Pancreas (tissue), 10 donors: ENCODE results near the gene LMOD1. TPM values are rescaled to one million over a fixed set of nuclear protein-coding genes. Genes with fewer than 3 reads are reported as not detected.
"Not testable (repeated sequence)": the region's sequence is repeated elsewhere in the genome, so short reads cannot be mapped to it uniquely, and the experiment has no call there.

Source experiments
- ATAC-seq, 4 donors: fragments of 200-7000 bp; cut with Tn5 transposase; one replicate each; pipeline versions ENCODE4 v1.8.0 to v1.9.1; 2020; ENCODE audit warnings: mild to moderate bottlenecking in 4 of 4, moderate library complexity in 4 of 4
- DNase-seq, 6 donors: peaks; one replicate each; pipeline ENCODE4 v3.0.0-alpha.2; 2020
- FAIRE-seq: peaks from 2 replicates; lab custom pipeline; 2012; peaks lifted over from hg19 to GRCh38; lab: Jason Lieb, UNC
- H3K27ac ChIP-seq, 4 donors: fragments of 200-600 bp; sonication (generic); 1 replicate in 3 of 4; 2 replicates in 1 of 4; pipeline versions ENCODE4 v1.5.0 to v1.8.0; 2020
- H3K27me3 ChIP-seq, 4 donors: fragments of 200-600 bp; one replicate each; pipeline ENCODE4 v1.8.0; 2021
- H3K36me3 ChIP-seq, 3 donors: fragments of 200-600 bp; sonication (generic) in 1 of 3; one replicate each; pipeline versions ENCODE4 v1.5.0 to v1.8.0; 2020 to 2021
- H3K4me1 ChIP-seq, 3 donors: fragments of 200-600 bp; one replicate each; pipeline ENCODE4 v1.8.0; 2021
- H3K4me3 ChIP-seq, 4 donors: fragments of 200-600 bp; sonication (generic) in 2 of 4; one replicate each; pipeline versions ENCODE4 v1.5.0 to v1.8.0; 2020 to 2021
- H3K9me3 ChIP-seq, 4 donors: fragments of 200-600 bp; one replicate each; pipeline ENCODE4 v1.8.0; 2021
- CTCF ChIP-seq, 4 donors: fragments of 200-600 bp; sonication (generic) in 3 of 4; IDR thresholded peaks; one replicate each; pipeline versions ENCODE4 v1.5.0 to v1.8.0; 2021; ENCODE audit warnings: antibody characterized with exemption in 4 of 4
- WGBS, 2 donors: extraction: QIAGEN DNeasy Blood & Tissue Kit; methylation state at CpG; one replicate each; pipeline ENCODE4 v1.1.7; 2013; 5-methylcytosine and 5-hydroxymethylcytosine counted together
- intact Hi-C, 3 donors: fragments of 100-400 bp; cut with DNase I; formaldehyde crosslinking; loops; one replicate each; pipeline versions ENCODE4 v1.11.1 to v1.14.2; 2022
- polyA plus RNA-seq, 2 donors: library from polyadenylated mRNA; stranded (reverse); fragments of 200-250 nt; gene quantifications; one replicate each; pipeline ENCODE4 v1.2.3, GENCODE V29; 2013
- total RNA-seq, 6 donors: library from RNA; stranded (reverse); fragmentation: NEBNext Ultra II Directional in 4 of 6; extraction: Animal tissue kit (Norgen Biotek cat#: 25700) in 4 of 6; gene quantifications; one replicate each; pipeline versions ENCODE4 v1.2.1 to v1.2.4, GENCODE V29; 2021 to 2023
- donor health status: healthy with polysubstance abuse.
- donor health status: DM: no; HTN: no; CAD: no; lungs with moderate emphysema.
- donor health status: DM: no; HTN: no; CAD: no.
- donor health status: control.
- donor health status: control.
- donor health status: Bipolar disorder and iron deficiency.
- donor health status: DM: yes; HTN: yes; CAD: no.
- donor health status: DM: no; HTN: no; CAD: no.
- donor health status: DM: no; HTN: no; CAD: no.
- donor health status: DM: yes; HTN: yes; CAD: no.

The LMOD1 gene
- total and polyA plus RNA-seq, 8 donors, result 0.67 to 13.6 (median 2.1) TPM

GRCh38 chr1:201905234-201905890 is 41.0 kb downstream of the LMOD1 start:
- ATAC-seq (no peak), FAIRE-seq (no peak), DNase-seq (no peak)
- Histone ChIP-seq H3K27me3 (no peaks in the 10 kb centered on the region), H3K36me3 (no peaks in the 10 kb centered on the region), H3K27ac (no peak overlapping the region), H3K4me1 (no peaks in the 10 kb centered on the region), H3K9me3 (no peaks in the 10 kb centered on the region), H3K4me3 (no peak overlapping the region)
- no peak for TF ChIP-seq CTCF (IDR thresholded peaks at IDR 0.05)
- intact Hi-C loops, result no loop called here
- 63 to 75% methylated on average over 6 of the region's 6 CpGs for WGBS, 2 donors

- H3K27me3 ChIP-seq, result no peaks in the 10 kb centered on the region
- DNase-seq (no peak), FAIRE-seq (peak; percentile 20), ATAC-seq (peak in 3 of 4 donors; percentile 46 to 70 (median 49))
- no peaks in the 10 kb centered on the region for H3K4me1 ChIP-seq
- H3K27ac ChIP-seq, result no peak overlapping the region
- WGBS, 2 donors, result 64 to 67% methylated on average over 6 of the region's 6 CpGs
- H3K36me3 ChIP-seq, result no peaks in the 10 kb centered on the region
- TF ChIP-seq CTCF (IDR thresholded peaks at IDR 0.05), result no peak
- H3K9me3 ChIP-seq, result no peaks in the 10 kb centered on the region
- intact Hi-C loops, result no loop called here
- no peak overlapping the region for H3K4me3 ChIP-seq
Measured at GRCh38 chr1:201904579-201904978, 41.8 kb downstream of the LMOD1 start.

GRCh38 chr1:201903135-201903534 is 43.2 kb downstream of the LMOD1 start:
- no peak for TF ChIP-seq CTCF (IDR thresholded peaks at IDR 0.05)
- intact Hi-C loops, result no loop called here
- Histone ChIP-seq H3K27ac (no peak overlapping the region), H3K9me3 (no peaks in the 10 kb centered on the region), H3K4me3 (no peak overlapping the region), H3K27me3 (no peaks in the 10 kb centered on the region), H3K4me1 (no peaks in the 10 kb centered on the region), H3K36me3 (no peaks in the 10 kb centered on the region)
- ATAC-seq, result peak in 2 of 4 donors; percentile 30 to 57
- no peak for FAIRE-seq
- WGBS, 2 donors, result 70 to 89% methylated on average over 5 of the region's 5 CpGs
- no peak for DNase-seq

- DNase-seq, result no peak
- H3K4me1 ChIP-seq, result no peaks in the 10 kb centered on the region
- 83% methylated on average over 3 of the region's 3 CpGs for WGBS, 2 donors
- ATAC-seq, result no peak
- H3K36me3 ChIP-seq, result no peaks in the 10 kb centered on the region
- no peak overlapping the region for H3K4me3 ChIP-seq
- H3K9me3 ChIP-seq, result no peaks in the 10 kb centered on the region
- H3K27me3 ChIP-seq, result no peaks in the 10 kb centered on the region
- FAIRE-seq, result no peak
- intact Hi-C loops, result no loop called here
- no peak for TF ChIP-seq CTCF (IDR thresholded peaks at IDR 0.05)
- H3K27ac ChIP-seq, result no peak overlapping the region
Measured at GRCh38 chr1:201902198-201902597, 44.1 kb downstream of the LMOD1 start.

GRCh38 chr1:201901036-201901435 is 45.3 kb downstream of the LMOD1 start:
- H3K9me3 ChIP-seq, H3K4me3 ChIP-seq, DNase-seq, H3K4me1 ChIP-seq, FAIRE-seq, H3K27ac ChIP-seq, H3K27me3 ChIP-seq, ATAC-seq, intact Hi-C loops, H3K36me3 ChIP-seq: not testable (repeated sequence)
- 77 to 78% methylated on average over 6 of the region's 6 CpGs for WGBS, 2 donors
